ENCODE results near the gene CTNNA3. TPM values are rescaled to one million over a fixed set of nuclear protein-coding genes. Genes with fewer than 3 reads are reported as not detected.
A peak's percentile ranks its signal among the peaks of the same experiment; 100 is the strongest.

The CTNNA3 gene
- total RNA-seq, 1 donor from 2014 or later = 3.3 TPM

GRCh38 chr10:67200913-67201564, 495.0 kb downstream of the CTNNA3 start:
- no peak for DNase-seq
- no peak overlapping the region for H3K4me3 Mint-ChIP-seq (ENCODE audit: unreplicated experiment)
- peaks cover 3% of the 10 kb centered on the region for H3K9me3 Mint-ChIP-seq (ENCODE audit: unreplicated experiment)
- no peaks in the 10 kb centered on the region for H3K36me3 Mint-ChIP-seq (ENCODE audit: unreplicated experiment)
- no peaks in the 10 kb centered on the region for H3K27me3 Mint-ChIP-seq (ENCODE audit: unreplicated experiment)
- no peaks in the 10 kb centered on the region for H3K4me1 Mint-ChIP-seq (ENCODE audit: low read depth, unreplicated experiment)
- TF ChIP-seq, protein P1, sequence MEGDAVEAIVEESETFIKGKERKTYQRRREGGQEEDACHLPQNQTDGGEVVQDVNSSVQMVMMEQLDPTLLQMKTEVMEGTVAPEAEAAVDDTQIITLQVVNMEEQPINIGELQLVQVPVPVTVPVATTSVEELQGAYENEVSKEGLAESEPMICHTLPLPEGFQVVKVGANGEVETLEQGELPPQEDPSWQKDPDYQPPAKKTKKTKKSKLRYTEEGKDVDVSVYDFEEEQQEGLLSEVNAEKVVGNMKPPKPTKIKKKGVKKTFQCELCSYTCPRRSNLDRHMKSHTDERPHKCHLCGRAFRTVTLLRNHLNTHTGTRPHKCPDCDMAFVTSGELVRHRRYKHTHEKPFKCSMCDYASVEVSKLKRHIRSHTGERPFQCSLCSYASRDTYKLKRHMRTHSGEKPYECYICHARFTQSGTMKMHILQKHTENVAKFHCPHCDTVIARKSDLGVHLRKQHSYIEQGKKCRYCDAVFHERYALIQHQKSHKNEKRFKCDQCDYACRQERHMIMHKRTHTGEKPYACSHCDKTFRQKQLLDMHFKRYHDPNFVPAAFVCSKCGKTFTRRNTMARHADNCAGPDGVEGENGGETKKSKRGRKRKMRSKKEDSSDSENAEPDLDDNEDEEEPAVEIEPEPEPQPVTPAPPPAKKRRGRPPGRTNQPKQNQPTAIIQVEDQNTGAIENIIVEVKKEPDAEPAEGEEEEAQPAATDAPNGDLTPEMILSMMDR (IDR thresholded peaks at IDR 0.05; ENCODE audit: partially characterized antibody, unreplicated experiment) = no peak
- H3K27ac Mint-ChIP-seq (ENCODE audit: unreplicated experiment) = no peak overlapping the region

DNA sequence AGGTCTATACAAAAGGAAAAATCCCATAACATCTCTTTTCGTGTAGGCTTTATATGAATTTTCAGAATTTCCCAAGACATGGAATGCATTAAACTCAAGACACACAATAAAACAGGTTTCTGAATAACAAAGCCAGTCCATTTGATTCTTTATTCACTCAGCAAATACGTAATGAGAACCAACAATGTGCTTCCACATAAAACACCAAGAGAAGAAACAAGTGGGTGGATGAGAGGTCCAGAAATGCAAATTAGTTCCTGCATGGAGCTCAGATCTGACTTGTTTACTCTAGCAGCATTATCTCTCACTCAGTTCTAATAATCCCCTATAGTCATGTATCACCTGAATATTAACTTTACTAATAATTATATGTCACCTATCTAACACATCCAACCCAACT, 520.6 kb downstream of the CTNNA3 start:
- H3K36me3 Mint-ChIP-seq (ENCODE audit: unreplicated experiment) = no peaks in the 10 kb centered on the region
- DNase-seq = no peak
- H3K4me3 Mint-ChIP-seq (ENCODE audit: unreplicated experiment) = no peak overlapping the region
- H3K9me3 Mint-ChIP-seq (ENCODE audit: unreplicated experiment) = peaks cover 3% of the 10 kb centered on the region
- H3K27me3 Mint-ChIP-seq (ENCODE audit: unreplicated experiment) = no peaks in the 10 kb centered on the region
- no peak overlapping the region for H3K27ac Mint-ChIP-seq (ENCODE audit: unreplicated experiment)
- no peaks in the 10 kb centered on the region for H3K4me1 Mint-ChIP-seq (ENCODE audit: low read depth, unreplicated experiment)
- TF ChIP-seq, protein P1 (IDR thresholded peaks at IDR 0.05; ENCODE audit: partially characterized antibody, unreplicated experiment) = no peak

DNA sequence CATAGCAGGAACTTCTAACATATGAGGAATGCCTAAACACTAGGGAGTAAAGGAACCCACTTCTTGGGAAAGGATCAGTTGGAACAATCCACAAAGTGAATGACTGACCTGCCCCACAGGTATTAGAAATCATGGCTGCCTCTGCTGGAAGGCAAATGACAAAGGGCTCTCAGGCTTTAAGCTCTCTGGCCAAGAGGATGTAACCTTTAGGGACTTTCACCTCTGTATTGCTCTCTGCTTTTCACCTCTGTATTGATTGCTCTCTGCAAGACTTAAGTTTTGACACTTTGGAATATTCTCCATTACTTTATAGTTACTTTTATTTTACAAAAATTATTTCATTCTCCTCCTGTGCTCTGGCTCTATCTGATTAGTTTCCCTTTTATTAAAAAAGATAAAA, 522.2 kb downstream of the CTNNA3 start:
- H3K27me3 Mint-ChIP-seq (ENCODE audit: unreplicated experiment) = no peaks in the 10 kb centered on the region
- H3K4me3 Mint-ChIP-seq (ENCODE audit: unreplicated experiment) = no peak overlapping the region
- DNase-seq = no peak
- no peaks in the 10 kb centered on the region for H3K4me1 Mint-ChIP-seq (ENCODE audit: low read depth, unreplicated experiment)
- H3K9me3 Mint-ChIP-seq (ENCODE audit: unreplicated experiment) = peaks cover 3% of the 10 kb centered on the region
- H3K36me3 Mint-ChIP-seq (ENCODE audit: unreplicated experiment) = peaks cover 2% of the 10 kb centered on the region
- H3K27ac Mint-ChIP-seq (ENCODE audit: unreplicated experiment) = no peak overlapping the region
- TF ChIP-seq, protein P1 (IDR thresholded peaks at IDR 0.05; ENCODE audit: partially characterized antibody, unreplicated experiment) = no peak

DNA sequence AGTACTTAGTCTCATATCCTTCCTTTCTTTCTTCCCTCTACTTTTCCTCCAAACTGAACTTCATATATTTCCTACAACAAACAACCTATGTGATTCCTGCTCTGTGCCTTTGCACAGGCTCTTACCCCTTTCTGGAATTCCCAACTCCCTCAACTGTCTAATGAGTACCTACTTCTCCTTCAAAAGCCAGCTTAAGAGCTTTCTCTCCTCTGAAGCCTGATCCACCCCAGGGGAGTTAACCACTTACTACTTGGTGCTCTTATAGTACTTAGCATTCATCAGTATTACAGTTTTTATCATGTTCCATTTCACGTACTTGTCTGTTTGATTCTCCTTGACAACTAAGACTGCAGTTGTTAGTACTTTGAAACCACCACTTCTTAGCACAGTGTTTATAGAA, 524.0 kb downstream of the CTNNA3 start:
- TF ChIP-seq, protein P1 (IDR thresholded peaks at IDR 0.05; ENCODE audit: partially characterized antibody, unreplicated experiment) = no peak
- no peak for DNase-seq
- H3K27ac Mint-ChIP-seq (ENCODE audit: unreplicated experiment) = peak overlapping the region; percentile 6
- peaks cover 11% of the 10 kb centered on the region for H3K36me3 Mint-ChIP-seq (ENCODE audit: unreplicated experiment)
- H3K4me1 Mint-ChIP-seq (ENCODE audit: low read depth, unreplicated experiment) = no peaks in the 10 kb centered on the region
- H3K27me3 Mint-ChIP-seq (ENCODE audit: unreplicated experiment) = no peaks in the 10 kb centered on the region
- peaks cover 3% of the 10 kb centered on the region for H3K9me3 Mint-ChIP-seq (ENCODE audit: unreplicated experiment)
- H3K4me3 Mint-ChIP-seq (ENCODE audit: unreplicated experiment) = no peak overlapping the region

DNA sequence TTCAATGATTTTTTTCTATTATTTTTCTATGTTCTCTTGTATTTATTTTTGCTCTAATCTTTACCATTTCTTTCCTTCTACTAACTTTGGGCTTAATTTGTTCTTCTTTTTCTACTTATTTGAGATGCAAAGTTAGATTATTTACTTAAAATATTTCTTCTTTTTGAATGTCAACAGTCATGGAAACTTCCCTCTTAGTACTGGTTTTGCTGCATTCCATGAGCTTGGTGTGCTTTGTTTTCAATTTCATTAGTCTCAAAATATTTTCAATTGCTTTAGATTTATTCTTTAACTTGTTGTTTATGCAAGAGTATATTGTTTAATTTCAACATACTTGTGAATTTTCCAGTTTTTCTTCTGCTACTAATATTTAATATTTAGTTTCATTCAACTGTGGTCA, 539.8 kb downstream of the CTNNA3 start:
- H3K36me3 Mint-ChIP-seq (ENCODE audit: unreplicated experiment) = no peaks in the 10 kb centered on the region
- no peaks in the 10 kb centered on the region for H3K27me3 Mint-ChIP-seq (ENCODE audit: unreplicated experiment)
- TF ChIP-seq, protein P1 (IDR thresholded peaks at IDR 0.05; ENCODE audit: partially characterized antibody, unreplicated experiment) = no peak
- H3K9me3 Mint-ChIP-seq (ENCODE audit: unreplicated experiment) = no peaks in the 10 kb centered on the region
- H3K27ac Mint-ChIP-seq (ENCODE audit: unreplicated experiment) = no peak overlapping the region
- H3K4me1 Mint-ChIP-seq (ENCODE audit: low read depth, unreplicated experiment) = no peaks in the 10 kb centered on the region
- H3K4me3 Mint-ChIP-seq (ENCODE audit: unreplicated experiment) = no peak overlapping the region
- no peak for DNase-seq
